Lower lobe of right lung (tissue), 2 donors: ENCODE measurements around the gene ST3GAL6. TPM values are rescaled to one million over a fixed set of nuclear protein-coding genes. Genes with fewer than 3 reads are reported as not detected.

Experiments used
- ATAC-seq, 2 donors: fragments of 200-7000 bp; cut with Tn5 transposase; one replicate each; pipeline ENCODE4 v1.9.1; 2020 to 2022; ENCODE audit warnings: mild to moderate bottlenecking in 2 of 2, moderate library complexity in 2 of 2
- DNase-seq: peaks from one replicate; pipeline ENCODE4 v3.0.0-alpha.2; 2020
- H3K27ac ChIP-seq: fragments of 200-600 bp; one replicate; pipeline ENCODE4 v1.8.0; 2022
- H3K27me3 ChIP-seq: fragments of 200-600 bp; one replicate; pipeline ENCODE4 v1.8.0; 2022; ENCODE audit warnings: low read depth
- H3K36me3 ChIP-seq: fragments of 200-600 bp; one replicate; pipeline ENCODE4 v1.8.0; 2022; ENCODE audit warnings: mild to moderate bottlenecking
- H3K4me1 ChIP-seq: fragments of 200-600 bp; one replicate; pipeline ENCODE4 v1.8.0; 2022
- H3K4me3 ChIP-seq: fragments of 200-600 bp; one replicate; pipeline ENCODE4 v1.8.0; 2022; ENCODE audit warnings: mild to moderate bottlenecking
- H3K9me3 ChIP-seq: fragments of 200-600 bp; one replicate; pipeline ENCODE4 v1.8.0; 2022
- CTCF ChIP-seq: fragments of 200-600 bp; IDR thresholded peaks from one replicate; pipeline ENCODE4 v1.8.0; 2022; ENCODE audit warnings: antibody characterized with exemption, mild to moderate bottlenecking
- intact Hi-C: fragments of 100-400 bp; cut with DNase I; formaldehyde crosslinking; loops from one replicate; pipeline ENCODE4 v1.11.0; 2022
- total RNA-seq: library from RNA; stranded (reverse); fragmentation: NEBNext Ultra II Directional; extraction: Animal tissue kit (Norgen Biotek cat#: 25700); gene quantifications from one replicate; pipeline ENCODE4 v1.2.1, GENCODE V29; 2021
- donor health status: DM: no; HTN: yes; CAD: no; lungs with severe emphysema.

ST3GAL6 gene
- total RNA-seq, 1 donor from 2014 or later: 42.4 TPM

- H3K9me3 ChIP-seq: no peaks in the 10 kb centered on the region
- H3K27ac ChIP-seq: no peak overlapping the region
- no peaks in the 10 kb centered on the region for H3K4me1 ChIP-seq
- no peak overlapping the region for H3K4me3 ChIP-seq
- ATAC-seq (no peak), DNase-seq (no peak)
- no peak for TF ChIP-seq CTCF
- H3K36me3 ChIP-seq: peaks cover 25% of the 10 kb centered on the region
- intact Hi-C loops: no loop called here
- H3K27me3 ChIP-seq: no peaks in the 10 kb centered on the region
These were observed 38.1 kb downstream of the ST3GAL6 start for GRCh38 chr3:98801043-98801747.

- Histone ChIP-seq H3K4me3 (no peak overlapping the region), H3K27me3 (no peaks in the 10 kb centered on the region), H3K9me3 (no peaks in the 10 kb centered on the region), H3K36me3 (peaks cover 46% of the 10 kb centered on the region), H3K4me1 (no peaks in the 10 kb centered on the region), H3K27ac (no peak overlapping the region)
- ATAC-seq (no peak), DNase-seq (no peak)
- intact Hi-C loops: no loop called here
- no peak for TF ChIP-seq CTCF
These were observed 42.4 kb downstream of the ST3GAL6 start for GRCh38 chr3:98805571-98805970.

- intact Hi-C loops: no loop called here
- no peak for ATAC-seq
These were observed 43.4 kb downstream of the ST3GAL6 start for GRCh38 chr3:98806521-98806920.

GRCh38 chr3:98807011-98807410, 43.9 kb downstream of the ST3GAL6 start:
- intact Hi-C loops: no loop called here
- ATAC-seq: no peak
- TF ChIP-seq CTCF: no peak

More at GRCh38 chr3:98806521-98806920, 43.4 kb downstream of the ST3GAL6 start:
- Histone ChIP-seq H3K27me3 (no peaks in the 10 kb centered on the region), H3K36me3 (peaks cover 46% of the 10 kb centered on the region), H3K27ac (no peak overlapping the region), H3K4me1 (no peaks in the 10 kb centered on the region), H3K4me3 (no peak overlapping the region), H3K9me3 (no peaks in the 10 kb centered on the region)
- no peak for DNase-seq
- no peak for TF ChIP-seq CTCF

DNA sequence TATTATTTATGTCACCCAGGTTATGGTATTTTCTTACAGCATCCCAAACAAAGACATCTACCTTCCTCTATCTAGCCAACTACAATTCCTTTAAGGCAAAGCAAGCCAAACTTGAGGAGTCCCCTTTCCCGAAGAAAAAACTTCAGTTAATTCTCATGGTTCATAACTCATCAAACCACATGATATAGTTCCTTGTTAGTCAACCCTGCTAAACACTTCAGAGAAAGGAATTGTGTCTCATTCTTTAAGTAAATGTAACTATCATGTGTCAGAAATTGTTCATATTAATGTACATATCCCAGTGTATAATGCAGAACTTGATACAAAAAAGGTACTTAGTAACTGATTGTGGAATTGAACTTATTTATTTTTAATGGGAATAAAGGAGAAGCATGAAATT, 44.4 kb downstream of the ST3GAL6 start:
- no peak for ATAC-seq

More at GRCh38 chr3:98807011-98807410, 43.9 kb downstream of the ST3GAL6 start:
- H3K4me1 ChIP-seq: no peaks in the 10 kb centered on the region
- H3K36me3 ChIP-seq: peaks cover 45% of the 10 kb centered on the region
- H3K27me3 ChIP-seq: no peaks in the 10 kb centered on the region
- H3K9me3 ChIP-seq: no peaks in the 10 kb centered on the region
- H3K4me3 ChIP-seq: no peak overlapping the region
- no peak overlapping the region for H3K27ac ChIP-seq
- DNase-seq: no peak

More for the DNA sequence above, 44.4 kb downstream of the ST3GAL6 start:
- Histone ChIP-seq H3K27me3 (no peaks in the 10 kb centered on the region), H3K27ac (no peak overlapping the region), H3K36me3 (peaks cover 45% of the 10 kb centered on the region), H3K4me1 (no peaks in the 10 kb centered on the region), H3K9me3 (no peaks in the 10 kb centered on the region), H3K4me3 (no peak overlapping the region)
- intact Hi-C loops: no loop called here
- DNase-seq: no peak
- no peak for TF ChIP-seq CTCF
